Measurements from ENCODE around the gene MAPRE2. TPM values are rescaled to one million over a fixed set of nuclear protein-coding genes. Genes with fewer than 3 reads are reported as not detected.

Gene MAPRE2
- total RNA-seq, 2 donors from 2014 or later = 91.4 to 111 TPM

DNA sequence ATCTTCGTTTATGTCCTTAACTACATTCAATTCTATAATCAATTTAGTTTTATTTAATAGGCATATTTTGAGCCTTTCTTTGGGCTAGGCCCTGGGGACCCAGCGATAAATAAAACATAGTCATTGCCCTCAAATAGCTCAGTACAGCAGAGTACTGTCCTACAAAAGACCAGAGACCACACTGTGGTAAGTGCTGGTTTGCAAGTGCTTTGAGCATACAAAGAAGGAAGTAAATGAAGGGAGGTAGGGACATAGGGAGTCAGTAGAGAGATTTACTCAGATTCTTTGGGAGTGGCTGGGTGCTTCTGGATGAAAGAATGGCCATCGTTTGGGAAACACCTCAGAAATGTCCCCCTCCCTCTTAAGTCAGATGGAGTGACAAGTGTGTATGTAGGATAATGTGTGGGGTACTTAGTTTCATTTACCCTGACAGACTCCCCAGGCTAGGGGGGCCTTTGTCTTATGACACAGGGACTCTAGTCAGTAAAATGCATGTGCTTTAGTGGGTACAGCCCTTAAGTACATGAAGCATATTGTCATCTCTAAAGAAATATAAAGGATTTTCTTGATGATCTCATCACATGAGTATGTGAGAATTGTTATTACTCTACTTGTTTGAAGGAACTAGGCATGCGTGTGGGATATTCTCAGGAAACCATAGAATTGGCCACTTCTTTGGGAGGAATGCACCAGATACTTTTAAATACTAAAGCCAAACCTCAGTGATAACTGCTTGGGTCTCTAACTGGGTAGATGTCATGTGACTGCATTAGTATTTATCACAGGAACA lies 35.1 kb downstream of the MAPRE2 start:
- no peak overlapping the region for H3K4me3 Mint-ChIP-seq
- no peaks in the 10 kb centered on the region for H3K9me3 ChIP-seq (ENCODE audit: control insufficient read depth, low read length, poor library complexity, severe bottlenecking)
- ATAC-seq = no peak
- no peaks in the 10 kb centered on the region for H3K27me3 Mint-ChIP-seq
- DNase-seq = no peak
- peaks cover 26% of the 10 kb centered on the region for H3K4me1 Mint-ChIP-seq
- H3K36me3 Mint-ChIP-seq (ENCODE audit: low read depth) = no peaks in the 10 kb centered on the region
- no peak overlapping the region for H3K27ac Mint-ChIP-seq

DNA sequence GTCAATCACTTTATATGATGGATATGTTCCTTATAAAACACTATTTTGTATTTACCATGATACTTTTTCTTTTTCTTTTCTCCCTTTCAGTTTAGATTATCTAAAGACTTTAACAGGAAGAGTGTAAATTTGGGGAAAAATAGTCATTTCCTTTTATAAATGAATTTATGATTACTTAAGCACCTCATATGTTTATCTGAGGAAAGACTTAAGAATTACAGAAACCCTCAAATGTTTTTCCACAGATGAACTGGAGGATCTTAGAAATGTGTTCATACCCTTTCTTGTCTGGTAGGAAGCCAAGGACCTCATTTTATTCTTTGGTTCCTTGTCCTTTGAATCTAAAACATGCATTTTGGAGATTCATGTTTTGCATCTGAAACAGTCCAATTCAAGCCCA lies 36.7 kb downstream of the MAPRE2 start:
- no peaks in the 10 kb centered on the region for H3K9me3 ChIP-seq (ENCODE audit: control insufficient read depth, low read length, poor library complexity, severe bottlenecking)
- Mint-ChIP-seq H3K4me3 (no peak overlapping the region), H3K27me3 (no peaks in the 10 kb centered on the region), H3K27ac (no peak overlapping the region), H3K36me3 (ENCODE audit: low read depth) (no peaks in the 10 kb centered on the region), H3K4me1 (peaks cover 26% of the 10 kb centered on the region)
- no peak for ATAC-seq
- no peak for DNase-seq

DNA sequence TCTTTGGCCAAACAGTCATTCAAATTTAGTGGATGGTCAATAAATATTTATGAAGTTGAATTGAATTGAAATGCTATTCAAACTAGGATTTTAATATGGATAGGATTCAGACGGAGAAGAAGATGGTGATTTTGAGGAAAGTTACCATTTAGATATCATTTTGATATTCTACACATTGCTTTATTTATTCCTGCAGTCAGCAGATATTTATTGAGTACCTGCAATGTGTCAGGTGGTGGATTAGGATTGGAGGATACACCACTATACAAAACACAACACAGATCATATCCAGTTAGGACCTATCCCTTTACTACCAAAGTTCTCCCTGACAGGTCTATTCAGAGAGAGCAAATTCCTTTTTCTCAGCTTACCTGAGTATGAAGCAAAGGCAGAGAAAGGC lies 38.8 kb downstream of the MAPRE2 start:
- H3K4me1 Mint-ChIP-seq = peaks cover 29% of the 10 kb centered on the region
- no peaks in the 10 kb centered on the region for H3K9me3 ChIP-seq (ENCODE audit: control insufficient read depth, low read length, poor library complexity, severe bottlenecking)
- H3K36me3 Mint-ChIP-seq (ENCODE audit: low read depth) = no peaks in the 10 kb centered on the region
- H3K4me3 Mint-ChIP-seq = no peak overlapping the region
- H3K27ac Mint-ChIP-seq = no peak overlapping the region
- H3K27me3 Mint-ChIP-seq = no peaks in the 10 kb centered on the region
- DNase-seq (no peak), ATAC-seq (no peak)

DNA sequence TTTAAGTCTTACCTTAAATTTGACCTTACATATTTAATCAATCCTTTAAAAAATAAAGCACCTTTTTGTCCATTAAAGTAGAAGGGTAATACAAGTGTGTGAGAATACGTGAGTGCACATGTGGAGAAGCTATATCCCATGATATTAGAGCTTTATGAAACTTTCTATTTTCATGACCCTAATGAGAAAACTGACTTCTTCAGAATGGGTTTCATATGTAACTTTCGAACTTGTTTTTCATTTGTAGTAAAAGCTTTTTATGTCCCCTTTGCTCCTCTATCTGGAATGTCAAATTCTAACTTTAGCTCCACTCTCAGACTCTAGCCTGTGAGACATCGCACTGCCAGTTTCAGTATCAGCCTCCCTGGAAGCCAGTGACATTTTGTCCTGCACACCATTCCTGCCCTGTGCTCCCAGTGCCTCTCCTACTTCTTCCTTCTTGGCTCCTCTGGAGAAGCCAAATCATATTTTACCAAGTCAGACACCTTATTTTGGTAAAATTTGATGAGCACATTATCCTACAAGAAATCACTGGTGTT lies 42.0 kb downstream of the MAPRE2 start:
- ATAC-seq (no peak), DNase-seq (no peak)
- H3K4me1 Mint-ChIP-seq = peaks cover 34% of the 10 kb centered on the region
- no peak overlapping the region for H3K27ac Mint-ChIP-seq
- H3K36me3 Mint-ChIP-seq (ENCODE audit: low read depth) = no peaks in the 10 kb centered on the region
- no peaks in the 10 kb centered on the region for H3K9me3 ChIP-seq (ENCODE audit: control insufficient read depth, low read length, poor library complexity, severe bottlenecking)
- no peak overlapping the region for H3K4me3 Mint-ChIP-seq
- no peaks in the 10 kb centered on the region for H3K27me3 Mint-ChIP-seq

DNA sequence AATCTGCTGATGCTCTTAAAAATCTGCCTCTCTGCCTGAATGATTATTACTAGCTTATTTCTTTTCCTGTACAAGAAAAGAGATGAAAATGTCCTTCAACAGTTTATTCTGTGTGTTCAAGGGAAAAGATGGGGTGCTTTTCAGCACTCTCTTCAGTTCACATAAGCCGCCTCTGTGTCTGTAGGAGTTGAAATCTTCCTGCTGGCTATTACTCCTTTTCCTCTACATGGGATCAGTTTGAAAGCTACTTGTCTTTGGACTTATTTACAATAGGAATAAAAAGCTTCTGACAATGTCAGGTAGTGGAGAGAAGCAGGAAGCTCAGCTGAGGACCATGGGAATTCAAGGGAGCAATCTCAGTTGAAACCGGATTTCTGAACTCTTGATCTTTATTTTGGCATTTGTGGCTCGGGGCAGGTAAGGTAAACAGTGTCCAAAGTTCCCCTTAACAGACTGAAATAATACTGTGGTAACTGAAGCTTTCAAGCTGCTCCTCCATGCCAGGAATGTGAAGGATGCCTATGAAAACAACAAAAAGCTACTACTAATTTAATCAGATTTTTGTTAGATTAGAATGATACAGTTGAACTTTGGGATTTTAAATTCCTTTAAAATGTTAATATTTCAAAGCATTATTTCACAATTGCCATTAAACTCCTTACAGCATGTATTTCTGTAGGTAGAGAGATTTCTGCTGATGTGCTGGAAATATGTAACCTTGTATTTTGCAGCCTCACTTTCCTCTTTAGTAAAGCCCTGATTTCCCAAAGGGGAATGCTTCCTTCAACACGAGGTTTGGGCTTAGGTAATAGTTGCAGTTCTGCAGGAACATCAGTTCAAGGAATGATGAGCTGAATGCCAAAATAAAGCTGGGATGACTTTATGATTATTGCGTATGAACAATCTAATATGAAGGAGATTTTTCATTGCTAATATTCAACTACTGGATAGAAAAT lies 43.6 kb downstream of the MAPRE2 start:
- H3K4me3 Mint-ChIP-seq = no peak overlapping the region
- H3K36me3 Mint-ChIP-seq (ENCODE audit: low read depth) = no peaks in the 10 kb centered on the region
- DNase-seq (no peak), ATAC-seq (peak; percentile 39)
- H3K27me3 Mint-ChIP-seq = no peaks in the 10 kb centered on the region
- no peaks in the 10 kb centered on the region for H3K9me3 ChIP-seq (ENCODE audit: control insufficient read depth, low read length, poor library complexity, severe bottlenecking)
- H3K4me1 Mint-ChIP-seq = peaks cover 31% of the 10 kb centered on the region
- H3K27ac Mint-ChIP-seq = no peak overlapping the region

DNA sequence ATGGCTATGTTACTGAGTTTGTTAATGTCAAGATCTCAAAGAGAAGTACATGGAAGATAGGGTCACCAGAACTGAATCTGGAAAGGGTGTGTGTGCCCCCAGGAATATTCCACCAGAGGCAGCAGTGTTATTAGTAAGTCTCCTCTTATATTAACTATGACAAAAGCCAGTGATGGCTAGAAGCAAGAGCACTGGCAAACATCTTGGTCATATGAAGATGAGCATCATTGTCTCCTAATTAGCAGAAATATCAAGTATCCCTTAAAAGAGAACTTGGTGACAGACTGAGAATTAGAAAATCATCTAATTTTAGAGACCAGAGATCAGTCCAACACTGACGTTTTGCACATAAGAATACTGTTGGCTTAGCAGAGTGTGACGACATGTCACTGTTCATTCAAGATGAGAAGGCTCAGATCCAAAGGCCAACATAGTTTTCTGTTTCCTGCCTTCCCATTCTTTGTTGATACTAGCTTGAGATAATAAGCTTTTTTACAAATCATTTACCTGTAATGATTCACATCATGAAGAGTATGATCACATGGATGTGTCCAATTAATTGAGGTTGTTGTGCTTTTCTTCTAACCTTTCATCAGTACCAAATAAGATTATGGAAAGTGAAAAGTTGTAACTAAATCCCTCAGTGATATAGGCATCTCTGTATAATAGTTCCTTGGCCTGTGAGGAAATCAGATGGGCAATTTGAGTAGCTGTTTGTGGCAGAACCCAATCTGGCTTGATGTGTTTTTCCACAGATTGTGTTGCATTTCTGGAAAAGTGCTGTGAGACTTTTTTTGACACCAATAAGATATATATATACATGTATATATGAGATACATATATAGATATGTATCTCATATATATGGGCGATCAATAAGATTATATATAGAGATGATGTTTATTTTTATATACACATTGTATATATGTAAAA lies 44.5 kb downstream of the MAPRE2 start:
- ATAC-seq = no peak
- no peak overlapping the region for H3K27ac Mint-ChIP-seq

DNA sequence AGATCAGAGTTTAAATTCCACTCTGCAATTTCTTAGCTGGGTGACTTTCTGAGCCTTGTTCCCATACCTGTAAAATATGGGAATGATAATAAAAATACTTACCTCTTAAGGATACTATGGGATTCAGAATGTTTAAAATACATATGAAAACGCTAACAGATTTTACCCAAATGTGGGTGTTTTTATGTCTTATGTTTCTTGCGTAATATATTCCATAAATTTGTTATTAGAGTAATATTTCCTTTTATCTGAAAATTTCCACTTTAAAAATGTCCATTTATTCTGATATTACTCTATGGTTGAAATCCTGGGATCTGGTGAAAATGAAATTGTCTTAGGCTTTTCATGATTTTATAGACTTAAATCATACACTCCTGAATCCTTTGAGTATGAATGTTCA lies 45.5 kb downstream of the MAPRE2 start:
- Mint-ChIP-seq H3K27me3 (no peaks in the 10 kb centered on the region), H3K27ac (no peak overlapping the region), H3K4me1 (peaks cover 29% of the 10 kb centered on the region), H3K4me3 (peak overlapping the region; percentile 28), H3K36me3 (ENCODE audit: low read depth) (no peaks in the 10 kb centered on the region)
- ATAC-seq (no peak), DNase-seq (no peak)
- H3K9me3 ChIP-seq (ENCODE audit: control insufficient read depth, low read length, poor library complexity, severe bottlenecking) = no peaks in the 10 kb centered on the region

More for the DNA sequence above, 44.5 kb downstream of the MAPRE2 start:
- no peaks in the 10 kb centered on the region for H3K36me3 Mint-ChIP-seq (ENCODE audit: low read depth)
- H3K27me3 Mint-ChIP-seq = no peaks in the 10 kb centered on the region
- no peak for DNase-seq
- H3K9me3 ChIP-seq (ENCODE audit: control insufficient read depth, low read length, poor library complexity, severe bottlenecking) = no peaks in the 10 kb centered on the region
- H3K4me1 Mint-ChIP-seq = peaks cover 31% of the 10 kb centered on the region
- no peak overlapping the region for H3K4me3 Mint-ChIP-seq

DNA sequence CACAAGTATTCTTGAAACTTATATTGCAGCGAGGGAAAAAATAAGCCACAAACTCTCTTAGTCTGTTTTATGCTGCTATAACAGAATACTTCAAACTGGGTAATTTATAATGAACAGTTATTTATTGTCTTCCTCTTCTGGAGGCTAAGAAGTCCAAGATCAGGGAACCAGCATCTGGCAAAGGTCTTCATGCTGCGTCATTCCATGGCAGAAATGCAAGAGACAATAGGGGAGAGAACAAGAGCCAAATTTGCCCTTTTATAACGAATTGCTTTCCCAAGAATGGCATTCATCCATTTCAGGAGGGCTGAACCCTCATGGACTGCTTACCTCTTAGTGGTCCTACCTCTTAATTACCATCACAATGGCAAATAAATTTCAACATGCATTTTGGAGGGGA lies 46.5 kb downstream of the MAPRE2 start:
- Mint-ChIP-seq H3K4me3 (no peak overlapping the region), H3K27ac (peak overlapping the region; percentile 66), H3K4me1 (peaks cover 29% of the 10 kb centered on the region), H3K36me3 (ENCODE audit: low read depth) (no peaks in the 10 kb centered on the region), H3K27me3 (no peaks in the 10 kb centered on the region)
- no peaks in the 10 kb centered on the region for H3K9me3 ChIP-seq (ENCODE audit: control insufficient read depth, low read length, poor library complexity, severe bottlenecking)
- DNase-seq = no peak
- ATAC-seq = no peak

DNA sequence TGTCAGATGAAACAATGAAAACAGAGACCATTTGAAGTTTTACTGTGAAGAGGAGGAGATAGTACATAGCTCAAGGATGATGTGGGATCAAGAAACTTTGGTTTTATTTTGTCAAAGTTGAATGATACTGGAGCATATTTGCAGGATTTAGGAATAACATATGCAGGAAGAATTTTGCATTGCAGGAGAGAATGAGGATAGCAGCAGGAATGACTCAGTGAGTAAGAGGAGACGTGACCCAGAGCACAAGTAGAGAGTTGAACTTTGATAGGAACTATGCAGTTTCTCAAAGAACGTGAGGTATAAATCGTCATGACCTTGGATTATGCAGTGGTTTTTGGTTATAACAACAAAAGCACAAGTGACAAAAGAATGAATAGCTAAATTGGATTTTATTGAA lies 47.7 kb downstream of the MAPRE2 start:
- Mint-ChIP-seq H3K27me3 (no peaks in the 10 kb centered on the region), H3K27ac (no peak overlapping the region), H3K4me3 (no peak overlapping the region), H3K36me3 (ENCODE audit: low read depth) (no peaks in the 10 kb centered on the region), H3K4me1 (peaks cover 29% of the 10 kb centered on the region)
- ATAC-seq = no peak
- DNase-seq = no peak
- H3K9me3 ChIP-seq (ENCODE audit: control insufficient read depth, low read length, poor library complexity, severe bottlenecking) = no peaks in the 10 kb centered on the region

DNA sequence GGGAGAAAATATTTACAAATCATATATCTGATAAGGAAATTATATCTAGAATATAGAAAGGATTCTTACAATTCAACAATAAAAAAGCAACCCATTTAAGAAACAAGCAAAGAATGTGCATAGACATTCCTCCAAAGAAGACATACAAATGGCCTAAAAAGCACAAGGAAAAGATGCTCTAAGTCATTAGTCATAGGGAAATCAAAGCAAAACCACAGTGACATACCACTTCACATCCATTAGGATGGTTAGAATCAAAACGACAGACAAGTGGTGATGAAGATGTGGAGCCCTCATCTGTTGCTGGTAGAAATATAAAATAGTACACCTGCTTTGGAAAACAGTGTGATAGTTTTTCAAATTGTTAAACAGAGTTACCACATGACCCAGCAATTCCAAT lies 48.2 kb downstream of the MAPRE2 start:
- Mint-ChIP-seq H3K4me3 (no peak overlapping the region), H3K27me3 (no peaks in the 10 kb centered on the region), H3K27ac (peak overlapping the region; percentile 25), H3K36me3 (ENCODE audit: low read depth) (no peaks in the 10 kb centered on the region), H3K4me1 (peaks cover 28% of the 10 kb centered on the region)
- DNase-seq = no peak
- H3K9me3 ChIP-seq (ENCODE audit: control insufficient read depth, low read length, poor library complexity, severe bottlenecking) = no peaks in the 10 kb centered on the region
- ATAC-seq = no peak

DNA sequence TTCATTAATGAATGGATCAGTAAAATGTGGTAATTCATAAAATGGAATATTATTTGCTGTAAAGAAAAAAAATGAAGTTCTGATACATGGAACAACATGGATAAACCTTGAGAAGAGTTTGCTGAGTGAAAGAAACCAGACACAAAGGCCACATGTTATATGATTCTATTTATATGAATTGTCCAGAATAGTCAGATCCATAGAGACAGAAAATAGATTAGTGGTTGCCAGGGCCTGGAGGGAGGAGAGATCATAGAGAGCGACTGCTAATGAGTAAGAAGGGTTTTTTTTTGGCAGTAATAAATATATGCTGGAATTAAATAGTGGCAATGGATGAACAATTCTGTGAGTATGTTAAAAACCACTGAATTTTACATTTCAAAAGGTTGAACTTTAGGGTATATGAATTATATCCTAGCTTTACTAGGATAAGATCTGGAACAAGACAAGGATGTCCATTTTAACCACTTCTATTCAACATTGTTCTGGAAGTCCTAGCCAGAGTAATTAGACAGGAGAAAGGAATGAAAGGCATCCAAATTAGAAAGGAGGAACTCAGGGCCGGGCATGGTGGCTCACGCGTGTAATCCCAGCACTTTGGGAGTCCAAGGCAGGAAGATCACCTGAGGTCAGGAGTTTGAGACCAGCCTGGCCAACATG lies 48.8 kb downstream of the MAPRE2 start:
- no peak for DNase-seq
- no peaks in the 10 kb centered on the region for H3K36me3 Mint-ChIP-seq (ENCODE audit: low read depth)
- H3K4me1 Mint-ChIP-seq = peaks cover 27% of the 10 kb centered on the region
- H3K27ac Mint-ChIP-seq = peak overlapping the region; percentile 25
- H3K9me3 ChIP-seq (ENCODE audit: control insufficient read depth, low read length, poor library complexity, severe bottlenecking) = no peaks in the 10 kb centered on the region
- H3K4me3 Mint-ChIP-seq = no peak overlapping the region
- ATAC-seq = no peak
- H3K27me3 Mint-ChIP-seq = no peaks in the 10 kb centered on the region

DNA sequence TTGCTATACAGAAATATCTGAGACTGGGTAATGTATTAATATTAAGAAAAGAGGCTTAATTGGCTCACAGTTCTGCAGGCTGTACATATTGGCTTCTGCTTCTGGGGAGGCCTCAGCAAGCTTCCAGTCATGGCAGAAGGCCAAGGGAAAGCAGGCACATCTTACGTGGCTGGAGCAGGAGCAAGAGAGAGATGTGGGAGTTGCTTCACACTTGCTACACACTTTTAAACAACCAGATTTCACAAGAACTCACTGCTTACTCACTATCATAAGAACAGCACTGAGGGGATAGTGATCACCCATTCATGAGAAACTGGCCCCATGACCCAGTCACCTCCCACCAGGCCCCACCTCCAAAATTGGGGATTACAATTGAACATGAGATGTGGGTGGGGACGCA lies 50.6 kb downstream of the MAPRE2 start:
- Mint-ChIP-seq H3K4me1 (peaks cover 29% of the 10 kb centered on the region), H3K27ac (peak overlapping the region; percentile 61), H3K4me3 (no peak overlapping the region), H3K27me3 (no peaks in the 10 kb centered on the region), H3K36me3 (ENCODE audit: low read depth) (no peaks in the 10 kb centered on the region)
- DNase-seq (no peak), ATAC-seq (no peak)
- no peaks in the 10 kb centered on the region for H3K9me3 ChIP-seq (ENCODE audit: control insufficient read depth, low read length, poor library complexity, severe bottlenecking)
